ENCODE measurements around the gene TXNRD2. TPM values are rescaled to one million over a fixed set of nuclear protein-coding genes. Genes with fewer than 3 reads are reported as not detected.

The TXNRD2 gene
- total and polyA plus RNA-seq, 2 experiments from 2014 or later, result 11.2 to 12.4 TPM

DNA sequence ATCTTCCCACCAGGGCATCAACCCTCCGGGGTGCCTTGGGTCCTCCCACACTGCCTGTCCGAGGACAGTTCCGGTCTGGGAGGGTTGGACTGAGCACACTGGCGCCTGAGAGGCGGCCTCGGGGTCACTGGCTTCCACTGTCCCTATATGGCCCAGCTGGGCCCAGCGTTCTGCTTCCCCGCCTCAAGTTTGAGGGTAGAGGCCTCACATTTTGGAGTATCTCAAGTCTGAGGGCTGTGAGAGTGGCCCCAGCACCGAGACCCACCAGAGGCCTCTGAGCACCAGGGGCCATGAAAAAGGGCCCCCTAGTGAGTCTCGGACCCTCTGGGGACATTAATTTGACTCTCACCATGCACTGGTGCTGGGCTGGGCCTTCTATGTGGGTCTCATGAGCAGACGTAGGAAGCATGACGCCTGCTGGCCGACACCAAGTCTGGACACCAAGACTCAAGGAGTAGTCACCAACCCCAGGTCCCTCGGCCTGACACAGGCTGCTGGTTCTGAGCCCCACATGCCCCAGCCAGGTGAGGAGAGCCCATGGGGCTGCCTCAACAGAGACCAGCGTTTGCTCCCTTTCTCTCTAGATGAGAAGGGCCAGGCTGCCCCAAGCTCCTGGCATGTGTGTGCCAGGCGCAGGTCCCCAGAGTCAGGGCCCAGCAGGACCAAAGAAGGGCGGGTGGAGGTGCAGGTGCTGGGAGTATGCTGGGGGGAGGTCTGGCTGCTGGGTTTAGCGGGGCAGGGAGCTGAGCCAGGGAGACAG lies 47.5 kb upstream of the TXNRD2 start:
- TF ChIP-seq, protein P1, sequence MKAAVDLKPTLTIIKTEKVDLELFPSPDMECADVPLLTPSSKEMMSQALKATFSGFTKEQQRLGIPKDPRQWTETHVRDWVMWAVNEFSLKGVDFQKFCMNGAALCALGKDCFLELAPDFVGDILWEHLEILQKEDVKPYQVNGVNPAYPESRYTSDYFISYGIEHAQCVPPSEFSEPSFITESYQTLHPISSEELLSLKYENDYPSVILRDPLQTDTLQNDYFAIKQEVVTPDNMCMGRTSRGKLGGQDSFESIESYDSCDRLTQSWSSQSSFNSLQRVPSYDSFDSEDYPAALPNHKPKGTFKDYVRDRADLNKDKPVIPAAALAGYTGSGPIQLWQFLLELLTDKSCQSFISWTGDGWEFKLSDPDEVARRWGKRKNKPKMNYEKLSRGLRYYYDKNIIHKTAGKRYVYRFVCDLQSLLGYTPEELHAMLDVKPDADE (IDR thresholded peaks at IDR 0.05), result no peak
- TF ChIP-seq ZNF114 (CRISPR knock-in tag; IDR thresholded peaks at IDR 0.05) (no peak), CTCF (conservative IDR thresholded peaks at IDR 0.05; ENCODE audit: low read depth in 2 of 2) (no peak), EZH2 (IDR thresholded peaks at IDR 0.05; ENCODE audit: low read depth, unreplicated experiment) (no peak), CREB1 (CRISPR knock-in tag; IDR thresholded peaks at IDR 0.05; ENCODE audit: low read depth) (no peak), STAT1 (IDR thresholded peaks at IDR 0.05; ENCODE audit: unreplicated experiment) (no peak), ZNF331 (CRISPR knock-in tag; IDR thresholded peaks at IDR 0.05; ENCODE audit: low read depth) (no peak), EZH2phosphoT487 (IDR thresholded peaks at IDR 0.05; ENCODE audit: unreplicated experiment) (no peak), POLR2AphosphoS5 (IDR thresholded peaks at IDR 0.05; ENCODE audit: low read depth) (no peak), REST (IDR thresholded peaks at IDR 0.05; ENCODE audit: unreplicated experiment) (no peak), JUNB (IDR thresholded peaks at IDR 0.05; ENCODE audit: unreplicated experiment) (no peak), NANOG (IDR thresholded peaks at IDR 0.05; ENCODE audit: borderline replicate concordance) (no peak)
- TF ChIP-seq, protein P2, sequence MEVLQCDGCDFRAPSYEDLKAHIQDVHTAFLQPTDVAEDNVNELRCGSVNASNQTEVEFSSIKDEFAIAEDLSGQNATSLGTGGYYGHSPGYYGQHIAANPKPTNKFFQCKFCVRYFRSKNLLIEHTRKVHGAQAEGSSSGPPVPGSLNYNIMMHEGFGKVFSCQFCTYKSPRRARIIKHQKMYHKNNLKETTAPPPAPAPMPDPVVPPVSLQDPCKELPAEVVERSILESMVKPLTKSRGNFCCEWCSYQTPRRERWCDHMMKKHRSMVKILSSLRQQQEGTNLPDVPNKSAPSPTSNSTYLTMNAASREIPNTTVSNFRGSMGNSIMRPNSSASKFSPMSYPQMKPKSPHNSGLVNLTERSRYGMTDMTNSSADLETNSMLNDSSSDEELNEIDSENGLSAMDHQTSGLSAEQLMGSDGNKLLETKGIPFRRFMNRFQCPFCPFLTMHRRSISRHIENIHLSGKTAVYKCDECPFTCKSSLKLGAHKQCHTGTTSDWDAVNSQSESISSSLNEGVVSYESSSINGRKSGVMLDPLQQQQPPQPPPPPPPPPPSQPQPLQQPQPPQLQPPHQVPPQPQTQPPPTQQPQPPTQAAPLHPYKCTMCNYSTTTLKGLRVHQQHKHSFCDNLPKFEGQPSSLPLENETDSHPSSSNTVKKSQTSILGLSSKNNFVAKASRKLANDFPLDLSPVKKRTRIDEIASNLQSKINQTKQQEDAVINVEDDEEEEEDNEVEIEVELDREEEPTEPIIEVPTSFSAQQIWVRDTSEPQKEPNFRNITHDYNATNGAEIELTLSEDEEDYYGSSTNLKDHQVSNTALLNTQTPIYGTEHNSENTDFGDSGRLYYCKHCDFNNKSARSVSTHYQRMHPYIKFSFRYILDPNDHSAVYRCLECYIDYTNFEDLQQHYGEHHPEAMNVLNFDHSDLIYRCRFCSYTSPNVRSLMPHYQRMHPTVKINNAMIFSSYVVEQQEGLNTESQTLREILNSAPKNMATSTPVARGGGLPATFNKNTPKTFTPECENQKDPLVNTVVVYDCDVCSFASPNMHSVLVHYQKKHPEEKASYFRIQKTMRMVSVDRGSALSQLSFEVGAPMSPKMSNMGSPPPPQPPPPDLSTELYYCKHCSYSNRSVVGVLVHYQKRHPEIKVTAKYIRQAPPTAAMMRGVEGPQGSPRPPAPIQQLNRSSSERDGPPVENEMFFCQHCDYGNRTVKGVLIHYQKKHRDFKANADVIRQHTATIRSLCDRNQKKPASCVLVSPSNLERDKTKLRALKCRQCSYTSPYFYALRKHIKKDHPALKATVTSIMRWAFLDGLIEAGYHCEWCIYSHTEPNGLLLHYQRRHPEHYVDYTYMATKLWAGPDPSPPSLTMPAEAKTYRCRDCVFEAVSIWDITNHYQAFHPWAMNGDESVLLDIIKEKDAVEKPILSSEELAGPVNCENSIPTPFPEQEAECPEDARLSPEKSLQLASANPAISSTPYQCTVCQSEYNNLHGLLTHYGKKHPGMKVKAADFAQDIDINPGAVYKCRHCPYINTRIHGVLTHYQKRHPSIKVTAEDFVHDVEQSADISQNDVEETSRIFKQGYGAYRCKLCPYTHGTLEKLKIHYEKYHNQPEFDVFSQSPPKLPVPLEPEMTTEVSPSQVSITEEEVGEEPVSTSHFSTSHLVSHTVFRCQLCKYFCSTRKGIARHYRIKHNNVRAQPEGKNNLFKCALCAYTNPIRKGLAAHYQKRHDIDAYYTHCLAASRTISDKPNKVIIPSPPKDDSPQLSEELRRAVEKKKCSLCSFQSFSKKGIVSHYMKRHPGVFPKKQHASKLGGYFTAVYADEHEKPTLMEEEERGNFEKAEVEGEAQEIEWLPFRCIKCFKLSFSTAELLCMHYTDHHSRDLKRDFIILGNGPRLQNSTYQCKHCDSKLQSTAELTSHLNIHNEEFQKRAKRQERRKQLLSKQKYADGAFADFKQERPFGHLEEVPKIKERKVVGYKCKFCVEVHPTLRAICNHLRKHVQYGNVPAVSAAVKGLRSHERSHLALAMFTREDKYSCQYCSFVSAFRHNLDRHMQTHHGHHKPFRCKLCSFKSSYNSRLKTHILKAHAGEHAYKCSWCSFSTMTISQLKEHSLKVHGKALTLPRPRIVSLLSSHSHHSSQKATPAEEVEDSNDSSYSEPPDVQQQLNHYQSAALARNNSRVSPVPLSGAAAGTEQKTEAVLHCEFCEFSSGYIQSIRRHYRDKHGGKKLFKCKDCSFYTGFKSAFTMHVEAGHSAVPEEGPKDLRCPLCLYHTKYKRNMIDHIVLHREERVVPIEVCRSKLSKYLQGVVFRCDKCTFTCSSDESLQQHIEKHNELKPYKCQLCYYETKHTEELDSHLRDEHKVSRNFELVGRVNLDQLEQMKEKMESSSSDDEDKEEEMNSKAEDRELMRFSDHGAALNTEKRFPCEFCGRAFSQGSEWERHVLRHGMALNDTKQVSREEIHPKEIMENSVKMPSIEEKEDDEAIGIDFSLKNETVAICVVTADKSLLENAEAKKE (CRISPR knock-in tag; IDR thresholded peaks at IDR 0.05), result no peak
- H3K36me3 ChIP-seq (ENCODE audit: insufficient read depth), result no peaks in the 10 kb centered on the region
- H3K36me3 Mint-ChIP-seq (ENCODE audit: low read depth), result no peaks in the 10 kb centered on the region
- no peak overlapping the region for H3K4me3 ChIP-seq
- H3K9me2 ChIP-seq (ENCODE audit: insufficient read depth), result no peaks in the 10 kb centered on the region
- DNase-seq (ENCODE audit: low spot score), result no peak
- no peak overlapping the region for H2AFZ ChIP-seq
- H3F3A ChIP-seq (replicated peaks; ENCODE audit: low read depth), result no peaks in the 10 kb centered on the region
- H3K4me1 ChIP-seq (ENCODE audit: insufficient read depth), result peaks cover 8% of the 10 kb centered on the region; the same call in 1 of the 2 replicates
- H4K20me1 ChIP-seq (replicated peaks; ENCODE audit: insufficient read depth), result no peaks in the 10 kb centered on the region
- no peak overlapping the region for H3K4me2 ChIP-seq
- no peaks in the 10 kb centered on the region for H3K9me3 Mint-ChIP-seq
- H3K79me2 ChIP-seq (replicated peaks; ENCODE audit: insufficient read depth), result peaks cover 9% of the 10 kb centered on the region
- H3K27ac ChIP-seq (ENCODE audit: low read depth), result no peak overlapping the region
- peaks cover 3% of the 10 kb centered on the region; the same call in 2 of the 3 replicates for H3K4me1 Mint-ChIP-seq
- H3K27me3 Mint-ChIP-seq (ENCODE audit: insufficient read depth, low read depth, poor library complexity), result peaks cover 9% of the 10 kb centered on the region
- ATAC-seq, result no peak
- no peak overlapping the region; the same call in 1 of the 2 replicates for H3K27ac Mint-ChIP-seq
- H3K4me3 Mint-ChIP-seq, result no peak overlapping the region
- H3K27me3 ChIP-seq (ENCODE audit: insufficient read depth), result no peaks in the 10 kb centered on the region
